Esophagus squamous epithelium (tissue), 4 donors: ENCODE results near the gene FGGY.

ENCODE experiments used
- POLR2A ChIP-seq, 4 donors: fragments of 450-650 bp; IDR thresholded peaks; one replicate each; pipeline ENCODE4 v1.6.1; 2017; ENCODE audit warnings: antibody characterized with exemption in 4 of 4, mild to moderate bottlenecking in 4 of 4, moderate library complexity in 3 of 4
- TF ChIP-seq, protein P1 (sequence below), 6 experiments: fragments of 450-650 bp in 4 of 6; fragments of 200-600 bp in 2 of 6; sonication (generic) in 2 of 6; IDR thresholded peaks; one replicate each; pipeline ENCODE4 v1.5.1; 2016 to 2019; ENCODE audit warnings: antibody characterized with exemption in 6 of 6, mild to moderate bottlenecking in 4 of 6, moderate library complexity in 4 of 6

DNA sequence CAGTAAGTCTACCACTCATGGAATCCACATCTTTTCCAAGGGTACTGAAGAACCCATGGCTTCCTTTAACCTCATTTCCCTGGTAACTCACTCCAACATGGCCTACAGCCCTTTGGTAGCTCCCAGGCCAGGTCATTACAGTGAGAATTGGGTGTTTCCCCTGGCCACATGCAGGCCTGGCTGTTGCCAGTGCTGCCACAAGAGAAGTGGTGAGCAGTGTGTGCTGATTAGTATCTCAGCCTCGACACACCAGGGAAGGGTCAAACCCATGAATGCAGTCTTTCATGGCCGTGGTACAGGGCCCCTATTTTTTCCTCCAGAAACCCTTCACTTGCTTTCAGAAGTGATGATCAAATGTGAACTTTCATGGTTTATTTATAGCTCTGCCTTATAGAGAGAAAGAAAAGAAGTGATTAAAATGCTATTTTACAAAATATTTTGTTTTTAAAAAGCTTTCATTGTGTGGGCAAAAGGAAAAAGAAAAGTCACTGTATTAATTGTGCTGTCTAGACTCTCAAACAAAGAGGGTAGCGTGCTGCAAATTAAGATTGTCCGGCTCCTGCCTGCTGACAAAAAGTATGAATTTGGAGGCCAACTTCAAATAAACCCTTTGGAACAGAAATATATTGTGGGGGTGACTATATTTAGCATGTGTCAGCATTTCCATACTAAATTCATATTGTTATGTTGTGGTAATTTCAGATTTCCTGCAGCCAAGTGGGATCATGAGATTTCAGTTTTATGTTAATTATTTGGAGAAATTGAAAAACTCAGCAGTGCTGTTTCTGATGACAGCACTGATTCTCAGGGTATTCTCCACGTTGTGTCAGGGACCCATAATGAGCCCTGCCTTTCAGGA is 455.9 kb downstream of the FGGY start:
- TF ChIP-seq, protein P1, sequence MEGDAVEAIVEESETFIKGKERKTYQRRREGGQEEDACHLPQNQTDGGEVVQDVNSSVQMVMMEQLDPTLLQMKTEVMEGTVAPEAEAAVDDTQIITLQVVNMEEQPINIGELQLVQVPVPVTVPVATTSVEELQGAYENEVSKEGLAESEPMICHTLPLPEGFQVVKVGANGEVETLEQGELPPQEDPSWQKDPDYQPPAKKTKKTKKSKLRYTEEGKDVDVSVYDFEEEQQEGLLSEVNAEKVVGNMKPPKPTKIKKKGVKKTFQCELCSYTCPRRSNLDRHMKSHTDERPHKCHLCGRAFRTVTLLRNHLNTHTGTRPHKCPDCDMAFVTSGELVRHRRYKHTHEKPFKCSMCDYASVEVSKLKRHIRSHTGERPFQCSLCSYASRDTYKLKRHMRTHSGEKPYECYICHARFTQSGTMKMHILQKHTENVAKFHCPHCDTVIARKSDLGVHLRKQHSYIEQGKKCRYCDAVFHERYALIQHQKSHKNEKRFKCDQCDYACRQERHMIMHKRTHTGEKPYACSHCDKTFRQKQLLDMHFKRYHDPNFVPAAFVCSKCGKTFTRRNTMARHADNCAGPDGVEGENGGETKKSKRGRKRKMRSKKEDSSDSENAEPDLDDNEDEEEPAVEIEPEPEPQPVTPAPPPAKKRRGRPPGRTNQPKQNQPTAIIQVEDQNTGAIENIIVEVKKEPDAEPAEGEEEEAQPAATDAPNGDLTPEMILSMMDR (IDR thresholded peaks at IDR 0.05) = no peak
- no peak for TF ChIP-seq POLR2A (IDR thresholded peaks at IDR 0.05)
